Thoracic aorta (tissue), 2 donors: ENCODE results near the gene GNG8. TPM values are rescaled to one million over a fixed set of nuclear protein-coding genes. Genes with fewer than 3 reads are reported as not detected.

Source experiments
- ATAC-seq: fragments of 150-250 bp; one replicate; pipeline ENCODE4 v1.8.0; 2017; ENCODE audit warnings: low read depth; ENCODE audit not compliant: insufficient number of reproducible peaks, low FRiP score
- DNase-seq: peaks from one replicate; pipeline ENCODE4 v3.0.0-alpha.2; 2020; ENCODE audit warnings: low spot score
- H3K27ac ChIP-seq, 2 donors: fragments of 200-600 bp; sonication (generic); 1 replicate in 1 of 2; 2 replicates in 1 of 2; pipeline ENCODE4 v1.5.1; 2016; ENCODE audit warnings: mild to moderate bottlenecking in 2 of 2, moderate library complexity in 2 of 2
- H3K27me3 ChIP-seq: fragments of 200-600 bp; sonication (generic); replicated peaks from 2 replicates; pipeline ENCODE4 v1.6.0; 2016; ENCODE audit warnings: mild to moderate bottlenecking; ENCODE audit not compliant: insufficient read depth
- H3K36me3 ChIP-seq: fragments of 200-600 bp; sonication (generic); one replicate; pipeline ENCODE4 v1.5.1; 2016
- H3K4me1 ChIP-seq, 2 donors: fragments of 200-600 bp; sonication (generic); 1 replicate in 1 of 2; 2 replicates in 1 of 2; pipeline versions ENCODE4 v1.5.1 to v1.6.0; 2016; ENCODE audit warnings: low read depth in 2 of 2, mild to moderate bottlenecking in 1 of 2; ENCODE audit not compliant: control insufficient read depth in 1 of 2
- H3K4me3 ChIP-seq: fragments of 200-600 bp; sonication (generic); 2 replicates; pipeline ENCODE4 v1.5.1; 2016; ENCODE audit warnings: mild to moderate bottlenecking
- H3K9me3 ChIP-seq: fragments of 200-600 bp; sonication (generic); 2 replicates; pipeline ENCODE4 v1.5.1; 2016
- CTCF ChIP-seq: fragments of 200-600 bp; sonication (generic); IDR thresholded peaks from one replicate; pipeline ENCODE4 v1.5.1; 2019; ENCODE audit warnings: antibody characterized with exemption
- total RNA-seq, 2 donors: library from RNA; depleted of rRNA; stranded (reverse); fragments of >200 nt; gene quantifications; one replicate each; pipeline versions ENCODE4 v1.1.0 to v1.2.3, GENCODE V29; 2016

Gene GNG8
- total RNA-seq, 2 donors from 2014 or later = not detected

GRCh38 chr19:46587861-46588260 lies 48.1 kb downstream of the GNG8 start:
- no peaks in the 10 kb centered on the region for H3K36me3 ChIP-seq
- H3K27ac ChIP-seq = no peak overlapping the region
- no peak overlapping the region for H3K4me3 ChIP-seq
- H3K9me3 ChIP-seq = no peaks in the 10 kb centered on the region
- TF ChIP-seq CTCF = no peak
- H3K27me3 ChIP-seq = no peaks in the 10 kb centered on the region
- no peak for DNase-seq
- no peak for ATAC-seq
- H3K4me1 ChIP-seq = peaks cover 0 to 11% of the 10 kb centered on the region in 2 donors

GRCh38 chr19:46586294-46586693 lies 49.7 kb downstream of the GNG8 start:
- no peak overlapping the region for H3K27ac ChIP-seq
- DNase-seq (no peak), ATAC-seq (no peak)
- no peak for TF ChIP-seq CTCF
- peaks cover 0 to 11% of the 10 kb centered on the region in 2 donors for H3K4me1 ChIP-seq
- H3K9me3 ChIP-seq = no peaks in the 10 kb centered on the region
- no peaks in the 10 kb centered on the region for H3K27me3 ChIP-seq
- H3K4me3 ChIP-seq = no peak overlapping the region
- H3K36me3 ChIP-seq = no peaks in the 10 kb centered on the region

- Histone ChIP-seq H3K27ac (no peak overlapping the region), H3K9me3 (no peaks in the 10 kb centered on the region), H3K36me3 (no peaks in the 10 kb centered on the region), H3K4me1 (peaks cover 0 to 11% of the 10 kb centered on the region in 2 donors), H3K4me3 (no peak overlapping the region), H3K27me3 (no peaks in the 10 kb centered on the region)
- ATAC-seq (no peak), DNase-seq (no peak)
- no peak for TF ChIP-seq CTCF
These were observed 50.5 kb downstream of the GNG8 start for GRCh38 chr19:46585539-46585938.

Other genes starting within 250 kb of the GNG8 start
- 10 to 100 TPM; 22.6 to 23.0 TPM for gene CCDC8, start 222.6 kb downstream of the GNG8 start, total RNA-seq
- gene PNMA8C, start 207.3 kb downstream of the GNG8 start, total RNA-seq = 1 to 10 TPM; 1.2 to 5.2 TPM
- 10 to 100 TPM in 1 of 2 donors, 1 to 10 TPM in 1; 5.1 to 14.6 TPM for gene PNMA8A, start 164.6 kb downstream of the GNG8 start, total RNA-seq
- 1 to 10 TPM; 4.4 to 4.9 TPM for gene PNMA8B, start 140.3 kb downstream of the GNG8 start, total RNA-seq
- 100 to 1,000 TPM; 181 to 202 TPM for gene CALM3, start 34.9 kb downstream of the GNG8 start, total RNA-seq
- gene PTGIR, start 11.1 kb downstream of the GNG8 start, total RNA-seq = 100 to 1,000 TPM; 106 to 207 TPM
- gene DACT3, start 25.0 kb upstream of the GNG8 start, total RNA-seq = 100 to 1,000 TPM; 118 to 138 TPM
- 10 to 100 TPM; 21.4 to 53.6 TPM for gene PRKD2, start 80.9 kb upstream of the GNG8 start, total RNA-seq
- gene FKRP, start 109.9 kb upstream of the GNG8 start, total RNA-seq = 10 to 100 TPM; 20.6 to 99.2 TPM
- gene STRN4, start 110.2 kb upstream of the GNG8 start, total RNA-seq = 10 to 100 TPM; 60.9 to 66.7 TPM
- gene SLC1A5, start 152.4 kb upstream of the GNG8 start, total RNA-seq = 10 to 100 TPM; 48.7 to 66.2 TPM
- gene AP2S1, start 214.6 kb upstream of the GNG8 start, total RNA-seq = 10 to 100 TPM; 76.5 to 93.8 TPM
- 10 to 100 TPM; 42.9 to 51.1 TPM for gene ARHGAP35, start 224.8 kb upstream of the GNG8 start, total RNA-seq